Stimulated activated CD8-positive, alpha-beta memory T cell treated with anti-CD3 and anti-CD28 coated beads, Interleukin-4, amount 100 ng/mL, for 24 hours (primary cell): ENCODE data around the gene MSI2.
"Not testable (repeated sequence)": the region's sequence is repeated elsewhere in the genome, so short reads cannot be mapped to it uniquely, and the experiment has no call there.

Experiments
- DNase-seq: peaks from one replicate; pipeline ENCODE4 v3.0.0-alpha.2; 2020; ENCODE audit warnings: low read depth

The MSI2 gene

GRCh38 chr17:57485566-57485865 is 229.2 kb downstream of the MSI2 start:
- no peak for DNase-seq

- DNase-seq, result no peak
Observed at GRCh38 chr17:57485916-57486881, 229.9 kb downstream of the MSI2 start.

- DNase-seq, result no peak
Observed at GRCh38 chr17:57486882-57487301, 230.6 kb downstream of the MSI2 start.

- DNase-seq, result no peak
Observed at GRCh38 chr17:57487573-57487972, 231.2 kb downstream of the MSI2 start.

GRCh38 chr17:57488856-57489255 is 232.5 kb downstream of the MSI2 start:
- no peak for DNase-seq

GRCh38 chr17:57489321-57489720 is 233.0 kb downstream of the MSI2 start:
- no peak for DNase-seq

GRCh38 chr17:57490111-57490845 is 234.0 kb downstream of the MSI2 start:
- DNase-seq, result no peak

GRCh38 chr17:57490890-57491289 is 234.6 kb downstream of the MSI2 start:
- DNase-seq, result no peak

GRCh38 chr17:57493171-57493570 is 236.8 kb downstream of the MSI2 start:
- DNase-seq, result no peak

- DNase-seq, result no peak
Observed at GRCh38 chr17:57493625-57494024, 237.3 kb downstream of the MSI2 start.

GRCh38 chr17:57494443-57494842 is 238.1 kb downstream of the MSI2 start:
- DNase-seq, result no peak

- DNase-seq, result no peak
Observed at GRCh38 chr17:57495771-57496170, 239.4 kb downstream of the MSI2 start.

GRCh38 chr17:57496382-57496781 is 240.1 kb downstream of the MSI2 start:
- no peak for DNase-seq

- DNase-seq, result no peak
Observed at GRCh38 chr17:57498443-57498842, 242.1 kb downstream of the MSI2 start.

- not testable (repeated sequence) for DNase-seq
Observed at GRCh38 chr17:57499221-57499620, 242.9 kb downstream of the MSI2 start.

- no peak for DNase-seq
Observed at GRCh38 chr17:57499648-57500049, 243.3 kb downstream of the MSI2 start.

GRCh38 chr17:57501016-57501415 is 244.7 kb downstream of the MSI2 start:
- no peak for DNase-seq

GRCh38 chr17:57502022-57502421 is 245.7 kb downstream of the MSI2 start:
- DNase-seq, result no peak

GRCh38 chr17:57502811-57503241 is 246.5 kb downstream of the MSI2 start:
- DNase-seq, result no peak

GRCh38 chr17:57504208-57504607 is 247.9 kb downstream of the MSI2 start:
- DNase-seq, result no peak

- no peak for DNase-seq
Observed at GRCh38 chr17:57505841-57506773, 249.8 kb downstream of the MSI2 start.

- DNase-seq, result no peak
Observed at GRCh38 chr17:57506774-57507127, 250.4 kb downstream of the MSI2 start.
